MCF 10A (cell line): ENCODE data around the gene COL6A2. TPM values are rescaled to one million over a fixed set of nuclear protein-coding genes. Genes with fewer than 3 reads are reported as not detected.

Source experiments
- BruUV-seq: library from RNA; stranded (reverse); fragments of 400-500 nt; replicated peaks from 2 replicates; lab custom pipeline; 2021; lab: Mats Ljungman, UMichigan
- CTCF ChIA-PET: fragments of 300-600 bp; sonication (Branson Sonifier 250); formaldehyde crosslinking; extraction: SDS; loops from one replicate; lab custom pipeline; 2021; ENCODE audit warnings: antibody characterized with exemption, inconsistent platforms; lab: Yijun Ruan, JAX
- POLR2A ChIA-PET: fragments of 300-600, 350-650 bp; sonication (Branson Sonifier 250); formaldehyde crosslinking; extraction: SDS; loops from one replicate; lab custom pipeline; 2020; ENCODE audit warnings: antibody characterized with exemption, inconsistent platforms; lab: Yijun Ruan, JAX
- DNase-seq: peaks from one replicate; pipeline ENCODE4 v3.0.0-alpha.2; 2018; ENCODE audit not compliant: unreplicated experiment
- H3K27ac Mint-ChIP-seq: one replicate; pipeline ENCODE4 v1.8.0; 2022; ENCODE audit warnings: mild to moderate bottlenecking, low read depth, mixed read lengths; ENCODE audit not compliant: unreplicated experiment
- H3K27me3 Mint-ChIP-seq: one replicate; pipeline ENCODE4 v1.8.0; 2022; ENCODE audit warnings: mixed read lengths; ENCODE audit not compliant: insufficient read depth, unreplicated experiment
- H3K36me3 Mint-ChIP-seq: one replicate; pipeline ENCODE4 v1.8.0; 2022; ENCODE audit warnings: mild to moderate bottlenecking, moderate library complexity, mixed read lengths; ENCODE audit not compliant: insufficient read depth, unreplicated experiment
- H3K4me1 Mint-ChIP-seq: one replicate; pipeline ENCODE4 v1.8.0; 2022; ENCODE audit warnings: mixed read lengths; ENCODE audit not compliant: insufficient read depth, unreplicated experiment
- H3K4me3 Mint-ChIP-seq: one replicate; pipeline ENCODE4 v1.8.0; 2022; ENCODE audit warnings: mild to moderate bottlenecking, moderate library complexity, mixed read lengths; ENCODE audit not compliant: unreplicated experiment
- H3K9me3 Mint-ChIP-seq: one replicate; pipeline ENCODE4 v1.8.0; 2022; ENCODE audit warnings: mixed read lengths; ENCODE audit not compliant: unreplicated experiment
- intact Hi-C: fragments of 100-400 bp; cut with micrococcal nuclease; formaldehyde crosslinking; loops from 2 replicates; pipeline ENCODE4 v1.14.1; 2022
- total RNA-seq: library from RNA; stranded (reverse); gene quantifications from 2 replicates; pipeline ENCODE4 v1.2.3, GENCODE V29; 2022
- TF ChIP-seq, protein P1 (sequence below): fragments of 200-600 bp; IDR thresholded peaks from one replicate; pipeline ENCODE4 v1.8.0; 2022; ENCODE audit warnings: antibody characterized with exemption, mild to moderate bottlenecking; ENCODE audit not compliant: unreplicated experiment

COL6A2 gene
- total RNA-seq, 1 experiment from 2014 or later: 0.61 TPM

DNA sequence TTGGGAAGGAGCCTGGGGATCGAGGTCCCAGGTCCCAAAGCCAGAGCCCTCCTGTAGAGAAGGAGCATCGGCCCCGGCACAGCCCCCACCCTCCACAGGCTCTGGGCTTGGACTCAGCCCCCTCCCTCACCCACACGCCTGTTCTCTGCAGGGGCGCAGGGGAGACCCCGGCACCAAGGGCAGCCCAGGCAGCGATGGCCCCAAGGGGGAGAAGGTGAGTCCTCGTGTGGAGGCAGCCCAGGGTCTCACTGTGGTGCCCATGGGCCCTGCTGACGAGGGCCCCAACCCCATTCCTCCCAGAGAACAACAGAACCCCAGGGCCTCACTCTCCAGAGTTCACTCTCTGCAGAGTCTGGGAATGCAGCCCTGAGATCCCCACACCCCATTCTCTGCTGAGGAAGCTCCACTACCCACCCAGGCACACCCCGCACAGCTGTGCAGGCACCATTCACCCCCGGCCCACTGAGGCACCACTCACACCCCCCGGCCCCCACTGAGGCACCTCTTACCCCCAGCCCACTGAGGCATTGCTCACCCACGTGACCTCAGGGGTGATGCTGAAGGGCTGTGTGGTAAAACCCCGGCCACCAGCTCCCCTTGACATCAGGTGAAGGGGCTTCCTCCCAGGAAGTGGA lies 21.8 kb downstream of the COL6A2 start:
- no peaks in the 10 kb centered on the region for H3K36me3 Mint-ChIP-seq
- POLR2A ChIA-PET: no interaction called here
- TF ChIP-seq, protein P1, sequence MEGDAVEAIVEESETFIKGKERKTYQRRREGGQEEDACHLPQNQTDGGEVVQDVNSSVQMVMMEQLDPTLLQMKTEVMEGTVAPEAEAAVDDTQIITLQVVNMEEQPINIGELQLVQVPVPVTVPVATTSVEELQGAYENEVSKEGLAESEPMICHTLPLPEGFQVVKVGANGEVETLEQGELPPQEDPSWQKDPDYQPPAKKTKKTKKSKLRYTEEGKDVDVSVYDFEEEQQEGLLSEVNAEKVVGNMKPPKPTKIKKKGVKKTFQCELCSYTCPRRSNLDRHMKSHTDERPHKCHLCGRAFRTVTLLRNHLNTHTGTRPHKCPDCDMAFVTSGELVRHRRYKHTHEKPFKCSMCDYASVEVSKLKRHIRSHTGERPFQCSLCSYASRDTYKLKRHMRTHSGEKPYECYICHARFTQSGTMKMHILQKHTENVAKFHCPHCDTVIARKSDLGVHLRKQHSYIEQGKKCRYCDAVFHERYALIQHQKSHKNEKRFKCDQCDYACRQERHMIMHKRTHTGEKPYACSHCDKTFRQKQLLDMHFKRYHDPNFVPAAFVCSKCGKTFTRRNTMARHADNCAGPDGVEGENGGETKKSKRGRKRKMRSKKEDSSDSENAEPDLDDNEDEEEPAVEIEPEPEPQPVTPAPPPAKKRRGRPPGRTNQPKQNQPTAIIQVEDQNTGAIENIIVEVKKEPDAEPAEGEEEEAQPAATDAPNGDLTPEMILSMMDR: no peak
- CTCF ChIA-PET: interaction anchor here (2.8 kb wide), 1 partner anchor 24 kb away, joined by 7 read pairs; no protein-coding TSS in a partner anchor
- H3K27ac Mint-ChIP-seq: no peak overlapping the region
- no peak for DNase-seq
- H3K4me3 Mint-ChIP-seq: no peak overlapping the region
- H3K9me3 Mint-ChIP-seq: no peaks in the 10 kb centered on the region
- H3K27me3 Mint-ChIP-seq: no peaks in the 10 kb centered on the region
- intact Hi-C loops: no loop called here
- no TSS peak for BruUV-seq
- peaks cover 11% of the 10 kb centered on the region for H3K4me1 Mint-ChIP-seq

DNA sequence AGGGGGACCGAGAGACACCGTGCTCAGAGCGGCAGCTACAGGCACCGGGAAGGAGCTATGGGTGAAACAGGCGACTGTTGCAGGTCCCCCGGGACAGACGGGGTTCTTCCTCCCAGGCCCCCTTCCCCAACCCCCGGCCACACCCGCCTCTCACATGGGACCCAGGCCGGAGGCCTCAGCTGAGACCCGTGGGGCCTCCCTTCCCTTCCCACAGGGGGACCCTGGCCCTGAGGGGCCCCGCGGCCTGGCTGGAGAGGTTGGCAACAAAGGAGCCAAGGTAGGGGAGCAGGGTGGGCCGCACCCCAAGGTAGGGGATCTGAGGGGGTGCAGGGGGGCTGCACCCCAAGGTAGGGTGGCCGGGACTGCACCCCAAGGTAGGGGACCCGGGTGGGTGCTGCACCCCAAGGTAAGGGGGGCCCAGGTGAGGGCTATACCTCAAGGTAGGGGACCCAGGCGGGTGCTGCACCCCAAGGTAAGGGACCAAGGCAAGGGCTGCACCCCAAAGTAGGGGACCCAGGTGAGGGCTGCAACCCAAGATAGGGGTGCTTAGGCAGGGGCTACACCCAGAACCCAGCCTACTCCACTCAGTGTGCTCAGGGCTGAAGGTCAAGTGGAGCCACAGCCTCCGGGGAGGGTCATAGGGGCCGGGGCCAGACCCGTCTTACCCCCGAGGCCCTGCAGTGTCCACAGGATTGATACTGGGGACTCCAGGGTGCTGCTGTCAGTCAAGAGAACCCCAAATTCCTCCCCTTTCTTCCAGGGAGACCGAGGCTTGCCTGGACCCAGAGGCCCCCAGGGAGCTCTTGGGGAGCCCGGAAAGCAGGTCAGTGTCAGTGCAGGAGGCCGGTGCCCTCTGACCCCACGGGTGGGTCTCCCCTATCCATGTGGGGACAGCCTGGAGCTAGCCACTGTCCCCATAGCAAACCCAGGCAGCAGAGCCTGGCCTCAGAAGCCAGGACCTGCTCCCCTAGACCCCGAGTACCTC lies 22.7 kb downstream of the COL6A2 start:
- Mint-ChIP-seq H3K9me3 (no peaks in the 10 kb centered on the region), H3K4me3 (no peak overlapping the region), H3K36me3 (no peaks in the 10 kb centered on the region), H3K27me3 (no peaks in the 10 kb centered on the region), H3K4me1 (peaks cover 11% of the 10 kb centered on the region), H3K27ac (no peak overlapping the region)
- ChIA-PET CTCF (interaction anchor here (2.8 kb wide), 1 partner anchor 23 kb away, joined by 7 read pairs; no protein-coding TSS in a partner anchor), POLR2A (no interaction called here)
- intact Hi-C loops: no loop called here
- no peak for DNase-seq
- BruUV-seq: no TSS peak
- TF ChIP-seq, protein P1: no peak

DNA sequence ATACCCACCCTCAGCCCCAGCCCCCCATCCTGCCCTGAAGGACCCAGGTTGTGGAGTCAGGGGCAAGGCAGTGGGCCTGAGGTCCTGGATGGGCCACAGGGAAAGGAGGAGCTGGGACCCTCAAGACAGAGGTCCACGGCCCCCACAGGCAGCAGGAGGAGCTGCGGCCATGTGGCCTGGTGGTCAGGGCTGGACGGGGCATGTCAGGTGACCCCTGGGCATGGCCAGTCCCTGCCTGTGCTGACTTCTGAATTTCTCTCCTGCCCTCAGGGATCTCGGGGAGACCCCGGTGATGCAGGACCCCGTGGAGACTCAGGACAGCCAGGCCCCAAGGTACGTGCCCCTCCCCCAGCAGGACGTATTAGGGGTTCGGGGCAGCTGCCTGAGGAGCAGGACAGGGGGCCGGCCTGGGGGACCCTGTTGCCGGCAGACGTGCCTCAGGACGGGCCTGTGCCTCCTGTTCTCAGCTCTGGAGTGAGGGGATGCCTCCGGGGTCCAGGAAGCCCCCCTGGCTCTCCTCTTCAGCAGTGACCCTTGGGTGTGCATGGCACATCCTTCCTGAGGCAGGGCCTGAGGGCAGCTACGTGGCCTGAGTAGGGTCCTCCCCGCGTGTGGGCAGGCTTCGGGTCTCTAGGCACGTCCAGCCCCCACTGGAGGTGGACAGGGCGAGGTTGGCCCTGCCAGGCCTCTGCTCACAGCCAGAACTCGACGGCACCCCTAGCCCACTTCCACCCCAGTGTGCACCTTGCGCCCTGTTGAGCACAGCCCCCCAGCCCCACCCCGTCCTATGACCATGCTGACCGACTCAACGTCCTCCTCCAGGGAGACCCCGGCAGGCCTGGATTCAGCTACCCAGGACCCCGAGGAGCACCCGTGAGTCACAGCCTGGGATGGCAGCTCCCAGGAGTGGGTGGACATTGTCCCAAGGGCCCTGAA lies 23.6 kb downstream of the COL6A2 start:
- TF ChIP-seq, protein P1: no peak
- Mint-ChIP-seq H3K36me3 (no peaks in the 10 kb centered on the region), H3K27ac (no peak overlapping the region), H3K9me3 (no peaks in the 10 kb centered on the region), H3K4me3 (no peak overlapping the region), H3K27me3 (no peaks in the 10 kb centered on the region), H3K4me1 (peaks cover 11% of the 10 kb centered on the region)
- no TSS peak for BruUV-seq
- CTCF ChIA-PET: interaction anchor here (0.6 to 2.8 kb wide), 3 partner anchors 22 to 139 kb away, joined by 3 to 7 read pairs (median 5); no protein-coding TSS in a partner anchor
- intact Hi-C loops: no loop called here
- DNase-seq: no peak
- POLR2A ChIA-PET: no interaction called here
